Ascending aorta (tissue), 2 donors: ENCODE measurements around the gene ZC3HAV1. TPM values are rescaled to one million over a fixed set of nuclear protein-coding genes. Genes with fewer than 3 reads are reported as not detected.
A peak's percentile ranks its signal among the peaks of the same experiment; 100 is the strongest.
"Not testable (repeated sequence)": the region's sequence is repeated elsewhere in the genome, so short reads cannot be mapped to it uniquely, and the experiment has no call there.

ENCODE experiments used
- DNase-seq, 2 donors: peaks; one replicate each; pipeline ENCODE4 v3.0.0-alpha.2; 2019; ENCODE audit warnings: low spot score in 2 of 2
- H3K27ac ChIP-seq, 2 donors: fragments of 200-600 bp; sonication (generic); one replicate each; pipeline ENCODE4 v1.5.1; 2016 to 2017; ENCODE audit warnings: mild to moderate bottlenecking in 1 of 2
- H3K27me3 ChIP-seq: fragments of 200-600 bp; sonication (generic); one replicate; pipeline ENCODE4 v1.5.1; 2017
- H3K36me3 ChIP-seq, 2 donors: fragments of 200-600 bp; sonication (generic); one replicate each; pipeline ENCODE4 v1.5.1; 2016
- H3K4me1 ChIP-seq, 2 donors: fragments of 200-600 bp; sonication (generic); one replicate each; pipeline ENCODE4 v1.5.1; 2016 to 2017; ENCODE audit warnings: mild to moderate bottlenecking in 1 of 2
- H3K4me3 ChIP-seq, 2 donors: fragments of 200-600 bp; sonication (generic); one replicate each; pipeline ENCODE4 v1.5.1; 2016 to 2017; ENCODE audit warnings: mild to moderate bottlenecking in 1 of 2
- H3K9me3 ChIP-seq, 2 donors: fragments of 200-600 bp; sonication (generic); one replicate each; pipeline ENCODE4 v1.5.1; 2016
- CTCF ChIP-seq, 3 experiments: fragments of 200-600 bp in 2 of 3; fragments of 450-650 bp in 1 of 3; sonication (generic) in 2 of 3; IDR thresholded peaks; one replicate each; pipeline ENCODE4 v1.5.1; 2016 to 2019; ENCODE audit warnings: antibody characterized with exemption in 3 of 3, mild to moderate bottlenecking in 1 of 3, moderate library complexity in 1 of 3
- intact Hi-C: fragments of 100-400 bp; cut with DNase I; formaldehyde crosslinking; loops from one replicate; pipeline ENCODE4 v1.15.1; 2023
- total RNA-seq: library from RNA; depleted of rRNA; stranded (reverse); fragments of >200 nt; gene quantifications from one replicate; pipeline ENCODE4 v1.1.0, GENCODE V29; 2016

Gene ZC3HAV1
- total RNA-seq, 1 donor from 2014 or later, result 25.0 TPM

DNA sequence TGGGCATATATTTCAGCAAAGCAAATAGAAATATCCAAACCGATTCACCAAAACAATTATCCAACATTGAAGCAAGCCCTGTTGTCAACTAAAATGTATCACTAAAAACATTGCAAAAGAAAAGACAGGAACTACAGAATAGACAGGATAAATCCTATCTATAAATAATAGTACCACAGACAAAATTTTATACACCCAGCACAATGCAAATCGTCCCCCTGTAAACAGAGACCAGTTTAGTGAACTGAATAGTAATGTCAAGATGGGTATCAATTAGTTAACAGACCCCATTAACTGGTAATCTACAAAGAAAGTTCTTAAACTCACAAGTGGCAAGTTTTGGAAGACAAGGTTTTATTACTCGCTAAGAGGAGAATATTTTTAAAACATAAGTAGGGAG lies 4.0 kb downstream of the ZC3HAV1 start:
- Histone ChIP-seq H3K4me3 (no peak overlapping the region), H3K36me3 (no peaks in the 10 kb centered on the region), H3K4me1 (peaks cover 0 to 7% of the 10 kb centered on the region in 2 donors), H3K27me3 (no peaks in the 10 kb centered on the region), H3K27ac (no peak overlapping the region), H3K9me3 (no peaks in the 10 kb centered on the region)
- no peak for TF ChIP-seq CTCF (IDR thresholded peaks at IDR 0.05)
- no peak for DNase-seq
- intact Hi-C loops, result loop anchor here (10.0 kb wide), 1 partner anchor 249 kb away; the partner anchor contains the start of gene LUC7L2

GRCh38 chr7:139104091-139104450 lies 5.4 kb downstream of the ZC3HAV1 start:
- Histone ChIP-seq H3K4me3 (peak overlapping the region in 1 of 2 donors; percentile 37), H3K27ac (no peak overlapping the region), H3K4me1 (peaks cover 0 to 4% of the 10 kb centered on the region in 2 donors), H3K36me3 (no peaks in the 10 kb centered on the region), H3K9me3 (no peaks in the 10 kb centered on the region), H3K27me3 (no peaks in the 10 kb centered on the region)
- TF ChIP-seq CTCF (IDR thresholded peaks at IDR 0.05), result no peak
- intact Hi-C loops, result loop anchor here (10.0 kb wide), 1 partner anchor 251 kb away; the partner anchor contains the start of gene LUC7L2
- DNase-seq, result no peak

DNA sequence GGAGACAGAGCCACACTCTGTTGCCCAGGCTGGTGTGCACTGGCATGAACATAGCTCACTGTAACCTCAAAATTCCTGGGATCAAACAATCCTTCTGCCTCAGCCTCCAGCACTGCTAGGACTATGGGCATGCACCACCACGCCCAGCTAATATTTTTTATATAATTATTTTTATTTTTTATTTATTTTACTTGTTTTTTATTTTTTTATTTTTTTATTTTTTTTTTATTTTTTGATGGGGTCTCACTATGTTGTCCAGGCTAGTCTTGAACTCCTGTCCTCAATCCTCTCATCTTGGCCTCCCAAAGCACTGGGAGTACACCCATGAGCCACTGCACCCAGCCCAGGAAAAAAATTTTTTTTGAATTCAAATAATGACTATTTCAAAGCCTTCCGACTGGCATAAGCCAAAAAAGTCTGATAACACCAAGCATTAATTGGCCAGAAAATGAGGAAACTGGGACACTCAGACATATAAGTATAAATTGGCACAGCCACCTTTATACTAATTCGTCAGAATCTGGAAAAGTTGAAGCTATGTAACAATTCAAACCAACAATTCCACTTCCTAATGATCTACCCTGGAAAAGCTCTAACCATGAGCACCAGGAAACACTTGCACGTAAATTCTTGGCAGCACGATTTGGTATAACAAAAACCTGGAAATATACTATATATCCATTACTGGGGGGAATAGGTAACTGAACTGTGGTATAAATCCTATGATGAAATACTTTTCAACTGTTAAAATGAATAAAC lies 6.3 kb downstream of the ZC3HAV1 start:
- no peak overlapping the region for H3K27ac ChIP-seq
- intact Hi-C loops, result loop anchor here (10.0 kb wide), 1 partner anchor 252 kb away; the partner anchor contains the start of gene LUC7L2
- H3K4me1 ChIP-seq, result peaks cover 0 to 4% of the 10 kb centered on the region in 2 donors
- no peaks in the 10 kb centered on the region for H3K36me3 ChIP-seq
- no peaks in the 10 kb centered on the region for H3K27me3 ChIP-seq
- TF ChIP-seq CTCF (IDR thresholded peaks at IDR 0.05), result no peak
- DNase-seq, result no peak
- no peak overlapping the region for H3K4me3 ChIP-seq
- H3K9me3 ChIP-seq, result no peaks in the 10 kb centered on the region

GRCh38 chr7:139101637-139102158 lies 7.8 kb downstream of the ZC3HAV1 start:
- intact Hi-C loops, result loop anchor here (10.0 kb wide), 1 partner anchor 253 kb away; the partner anchor contains the start of gene LUC7L2
- DNase-seq, result not testable (repeated sequence)

GRCh38 chr7:139099172-139099947 lies 10.2 kb downstream of the ZC3HAV1 start:
- DNase-seq, result no peak
- Histone ChIP-seq H3K36me3 (peaks cover 0 to 7% of the 10 kb centered on the region in 2 donors), H3K9me3 (no peaks in the 10 kb centered on the region), H3K27ac (no peak overlapping the region), H3K4me1 (peaks cover 0 to 2% of the 10 kb centered on the region in 2 donors), H3K4me3 (no peak overlapping the region), H3K27me3 (no peaks in the 10 kb centered on the region)
- no peak for TF ChIP-seq CTCF (IDR thresholded peaks at IDR 0.05)
- intact Hi-C loops, result no loop called here

More at GRCh38 chr7:139101637-139102158, 7.8 kb downstream of the ZC3HAV1 start:
- H3K4me3 ChIP-seq, H3K36me3 ChIP-seq, H3K27me3 ChIP-seq, H3K9me3 ChIP-seq, H3K4me1 ChIP-seq, H3K27ac ChIP-seq: not testable (repeated sequence)
